Cerebellar cortex (tissue), 1 donor: ENCODE measurements around the gene CLINT1.
"Not testable (repeated sequence)": the region's sequence is repeated elsewhere in the genome, so short reads cannot be mapped to it uniquely, and the experiment has no call there.

Experiments used
- DNase-seq: peaks from one replicate; pipeline ENCODE4 v3.0.0-alpha.2; 2015; ENCODE audit warnings: low spot score

The CLINT1 gene

DNA sequence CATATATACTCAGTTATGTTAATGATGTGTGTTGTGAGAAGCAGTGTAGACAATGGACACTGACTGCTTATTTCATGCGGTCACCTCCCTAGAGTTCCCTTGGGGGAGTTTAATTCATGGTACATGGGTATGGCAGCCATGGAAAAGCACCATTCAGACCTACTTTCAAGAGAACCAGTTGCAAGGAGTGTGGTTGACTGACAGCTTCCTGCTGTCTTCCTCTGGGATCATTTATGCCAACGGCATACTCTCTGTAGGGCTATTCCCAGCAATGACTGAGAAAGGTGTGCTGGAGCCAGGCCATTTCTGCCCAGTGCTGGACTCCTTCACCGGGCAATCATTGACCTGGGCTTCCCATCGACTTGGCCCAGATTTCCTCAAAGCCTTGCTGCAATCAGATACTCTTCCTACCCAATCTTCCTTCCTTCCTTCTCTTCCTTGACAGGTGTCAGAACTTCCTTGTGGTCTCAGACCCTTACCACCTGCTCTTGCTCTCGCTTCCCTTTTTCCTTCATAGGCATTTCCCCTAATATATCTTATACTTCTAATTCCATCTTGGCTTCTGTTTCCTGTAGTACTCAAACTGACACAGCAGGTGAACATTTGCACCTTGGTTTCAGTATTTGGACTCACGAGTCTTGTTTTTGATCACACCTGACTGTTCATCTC lies 3.4 kb upstream of the CLINT1 start:
- no peak for DNase-seq

DNA sequence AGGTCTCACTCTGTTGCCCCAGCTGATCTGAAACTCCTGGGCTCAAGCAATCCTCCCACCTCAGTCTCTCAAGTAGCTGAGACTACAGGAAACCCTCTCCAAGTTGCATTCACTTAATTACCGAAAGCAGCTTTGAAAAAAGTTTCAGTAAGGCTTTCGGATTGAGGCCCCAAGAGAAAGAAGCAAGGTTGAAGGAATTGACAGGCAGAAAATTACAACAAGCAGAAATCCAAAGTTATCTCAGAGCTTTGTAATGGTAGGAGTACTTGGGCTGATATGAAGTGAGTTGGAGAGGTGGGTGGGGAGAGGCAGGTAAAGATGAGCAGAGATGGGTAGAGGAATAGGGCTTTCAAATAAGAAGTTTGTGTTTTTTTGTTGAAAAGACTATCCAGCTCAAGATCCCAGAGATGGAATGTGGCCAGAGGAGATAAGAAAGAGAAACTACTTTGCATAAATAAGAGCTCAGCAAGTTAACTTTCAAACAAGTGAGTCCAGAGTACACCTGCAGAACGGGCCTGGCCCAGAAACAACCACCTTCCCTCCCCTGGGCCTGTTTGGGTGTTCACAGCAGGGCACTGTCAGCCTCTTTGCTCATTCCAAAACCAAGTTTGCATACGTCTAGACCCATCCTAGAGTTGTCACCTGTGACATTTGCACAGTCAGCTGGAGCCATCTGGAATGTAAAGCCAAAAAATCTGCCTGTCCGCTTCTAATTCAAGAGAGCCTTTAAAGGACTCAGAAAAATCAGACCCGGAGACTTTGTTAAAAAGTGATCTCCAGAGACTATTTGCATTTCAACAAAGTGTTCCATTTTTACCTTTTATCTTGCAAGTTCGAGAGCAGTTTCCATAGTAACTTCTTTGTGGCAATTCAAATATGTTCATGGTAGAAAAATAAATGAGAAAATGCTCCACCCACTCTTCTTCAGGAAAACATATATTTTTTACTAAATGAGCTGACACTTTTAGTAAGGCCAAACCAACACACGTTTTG lies 2.2 kb upstream of the CLINT1 start:
- DNase-seq: no peak

GRCh38 chr5:157859227-157859575 lies 256 bp upstream of the CLINT1 start:
- DNase-seq: no peak

DNA sequence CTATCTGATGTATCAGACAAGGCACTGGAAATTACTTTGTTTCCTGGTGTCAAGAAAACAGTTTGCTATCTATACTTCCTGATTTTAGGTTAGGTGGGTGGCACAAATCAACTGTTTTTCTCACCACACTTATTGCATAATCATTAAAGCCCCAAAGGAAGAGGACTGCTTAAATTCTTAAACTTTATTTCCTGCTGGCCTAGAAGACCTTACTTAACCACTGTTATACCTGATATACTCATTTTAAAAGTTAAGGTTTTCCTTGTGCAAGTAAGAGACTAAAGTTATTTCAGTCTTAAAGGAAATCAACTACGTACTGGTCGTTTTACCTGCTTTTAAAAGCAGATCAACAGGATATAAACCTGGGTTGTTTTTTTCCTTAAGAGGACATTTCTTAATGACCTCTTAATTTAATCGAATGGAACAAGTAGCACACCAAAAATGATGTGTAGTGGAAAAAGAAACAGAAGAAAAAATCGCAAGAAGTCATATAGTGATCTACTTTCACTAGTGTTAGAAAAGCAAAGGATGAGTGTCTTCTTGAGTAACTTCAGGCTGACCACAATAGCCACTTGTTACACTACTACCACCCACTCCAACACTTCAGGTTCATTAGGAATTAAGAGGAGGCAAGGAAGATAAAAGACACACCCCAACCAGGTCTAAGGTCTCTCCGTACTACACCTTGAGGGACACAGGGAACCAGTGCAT lies 974 bp downstream of the CLINT1 start:
- peak; percentile 7 for DNase-seq

DNA sequence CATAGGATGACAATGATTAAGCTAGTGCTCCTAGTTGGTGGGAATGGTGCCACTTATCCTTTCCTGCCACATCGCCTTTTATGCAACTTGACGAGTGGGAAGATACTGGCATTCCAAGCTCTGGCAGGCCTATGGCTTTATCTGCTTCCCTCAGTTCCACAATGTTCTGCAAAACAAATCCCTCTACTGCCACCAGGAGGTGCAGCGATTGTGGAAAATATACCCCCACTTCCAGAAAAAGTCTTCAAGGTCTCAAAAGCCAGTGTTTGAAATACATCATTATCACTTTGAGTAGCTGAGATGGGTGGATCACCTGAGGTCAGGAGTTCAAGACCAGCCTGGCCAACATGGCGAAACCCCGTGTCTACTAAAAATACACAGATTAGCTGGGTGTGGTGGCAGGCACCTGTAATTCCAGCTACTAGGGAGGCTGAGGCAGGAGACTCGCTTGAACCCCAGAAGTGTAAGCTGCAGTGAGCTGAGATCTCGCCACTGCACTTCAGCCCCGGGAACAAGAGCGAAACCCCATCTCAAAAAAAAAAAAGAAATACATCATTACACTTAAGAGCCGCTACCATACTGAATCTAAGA lies 3.4 kb downstream of the CLINT1 start:
- peak; percentile 69 for DNase-seq

DNA sequence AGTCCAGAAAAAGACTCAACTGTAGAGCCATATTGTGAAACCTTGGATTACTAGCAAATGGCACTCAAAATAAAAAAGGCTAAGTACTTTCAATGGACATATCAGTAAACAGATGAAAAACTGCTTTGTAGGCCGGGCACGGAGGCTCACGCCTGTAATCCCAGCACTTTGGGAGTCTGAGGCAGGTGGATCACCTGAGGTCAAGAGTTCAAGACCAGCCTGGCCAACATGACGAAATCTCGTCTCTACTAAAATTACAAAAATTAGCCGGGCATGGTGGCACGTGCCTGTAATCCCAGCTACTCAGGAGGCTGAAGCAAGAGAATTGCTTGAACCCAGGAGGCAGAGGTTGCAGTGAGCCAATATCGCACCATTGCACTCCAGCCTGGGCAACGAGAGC lies 5.6 kb downstream of the CLINT1 start:
- not testable (repeated sequence) for DNase-seq

- no peak for DNase-seq
Measured at GRCh38 chr5:157845914-157846598, 12.9 kb downstream of the CLINT1 start.

DNA sequence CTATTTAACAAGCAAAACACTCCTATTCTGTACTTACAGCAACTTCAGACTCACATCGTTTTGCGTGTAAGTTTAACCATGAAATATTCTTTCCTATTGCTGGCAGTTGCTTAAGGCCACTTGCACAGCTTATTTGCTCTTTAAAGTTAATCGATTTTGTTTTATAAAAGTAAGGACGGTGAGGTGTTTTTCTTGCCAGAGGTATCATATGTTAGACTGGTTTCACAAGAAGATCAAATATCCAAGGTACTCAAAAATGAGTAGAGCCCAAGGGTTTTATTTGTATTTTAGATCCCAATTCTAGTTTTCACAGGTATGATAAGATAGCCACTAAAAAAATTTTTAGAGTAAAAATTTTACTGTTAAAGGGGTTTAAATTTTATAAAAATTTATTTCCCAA lies 16.2 kb downstream of the CLINT1 start:
- DNase-seq: no peak

DNA sequence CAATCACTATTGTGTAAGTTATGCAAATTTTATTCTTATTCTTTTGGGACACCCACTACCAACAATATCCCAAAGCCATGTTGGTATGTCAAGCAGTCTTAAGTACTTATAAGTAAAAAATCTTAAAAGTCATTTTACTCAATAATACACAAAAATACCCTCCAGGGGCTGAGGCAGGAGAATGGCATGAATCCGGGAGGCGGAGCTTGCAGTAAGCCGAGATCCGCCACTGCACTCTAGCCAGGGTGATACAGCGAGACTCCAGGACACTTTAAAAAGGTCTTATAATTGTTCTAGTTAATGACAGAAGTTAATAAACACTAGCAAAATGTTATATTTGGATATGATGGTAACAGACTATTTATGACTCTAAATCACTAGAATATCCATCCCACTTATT lies 16.8 kb downstream of the CLINT1 start:
- no peak for DNase-seq

GRCh38 chr5:157839157-157839795 lies 19.7 kb downstream of the CLINT1 start:
- no peak for DNase-seq

DNA sequence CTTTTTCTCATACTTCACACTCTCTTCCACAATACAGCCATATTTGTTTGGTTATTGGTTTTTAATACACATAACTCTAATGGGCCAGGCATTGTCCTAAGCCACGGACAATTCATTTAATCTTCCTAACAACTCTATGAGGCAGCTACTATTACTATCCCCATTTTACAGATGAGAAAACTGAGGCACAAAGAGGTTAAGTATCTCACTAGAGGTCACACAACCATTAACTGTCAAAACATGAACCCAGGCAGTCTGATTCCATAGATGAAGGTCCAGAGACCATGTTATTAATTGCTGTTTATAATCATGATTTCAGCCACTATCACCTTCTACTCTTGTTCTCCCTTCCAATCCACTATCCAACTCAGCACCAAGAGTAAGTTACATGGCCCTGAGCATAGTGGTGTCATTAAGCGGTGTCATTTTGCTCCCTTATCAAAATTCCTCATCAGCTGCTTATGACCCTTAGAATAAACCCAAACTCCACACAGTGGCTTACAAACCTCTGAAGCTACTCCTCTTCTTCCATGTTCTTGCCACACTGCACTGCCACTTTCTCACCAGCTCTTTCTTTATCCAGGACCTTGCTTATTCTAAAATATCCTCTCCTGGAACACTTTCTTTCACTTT lies 22.7 kb downstream of the CLINT1 start:
- no peak for DNase-seq

- no peak for DNase-seq
Measured at GRCh38 chr5:157835041-157835440, 23.9 kb downstream of the CLINT1 start.

- DNase-seq: no peak
Measured at GRCh38 chr5:157828944-157829639, 29.9 kb downstream of the CLINT1 start.

DNA sequence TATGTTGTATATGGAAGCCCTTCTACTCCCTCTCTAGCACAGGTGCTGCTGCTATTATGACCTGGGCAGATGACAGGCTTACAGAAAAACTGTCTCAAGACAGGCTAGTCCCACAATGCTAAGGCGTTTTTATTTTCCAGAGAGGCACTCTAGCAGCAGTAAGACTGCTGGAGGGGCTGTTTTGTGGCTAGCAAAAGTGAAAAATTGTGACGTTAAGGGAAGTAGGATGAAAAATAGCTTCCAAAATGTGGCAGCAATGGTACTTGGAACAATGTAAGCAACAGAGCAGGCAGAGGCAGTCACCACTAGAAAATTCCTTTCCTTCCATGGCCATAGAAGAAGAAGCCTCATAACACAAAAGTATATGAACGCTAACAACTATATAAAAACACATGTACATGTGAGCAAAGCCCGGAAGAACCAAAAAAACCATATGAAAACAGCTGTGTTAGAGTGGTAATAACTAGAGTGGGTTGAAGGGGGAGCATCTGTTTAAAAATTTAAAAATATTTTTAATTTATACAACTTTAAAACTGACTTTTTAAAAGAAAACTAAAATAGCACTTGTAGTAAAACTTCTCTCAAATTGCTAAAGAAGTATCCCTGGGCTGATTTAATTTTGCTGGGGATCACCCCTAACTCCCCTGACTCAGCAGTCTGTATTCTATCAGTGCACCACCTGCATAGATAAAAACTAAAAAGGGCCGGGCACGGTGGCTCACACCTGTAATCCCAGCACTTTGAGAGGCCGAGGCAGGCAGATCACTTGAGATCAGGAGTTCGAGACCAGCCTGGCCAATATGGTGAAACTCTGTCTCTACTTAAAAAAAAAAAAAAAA lies 30.6 kb downstream of the CLINT1 start:
- no peak for DNase-seq

- no peak for DNase-seq
Measured at GRCh38 chr5:157827423-157827822, 31.5 kb downstream of the CLINT1 start.

GRCh38 chr5:157823655-157824054 lies 35.3 kb downstream of the CLINT1 start:
- no peak for DNase-seq

DNA sequence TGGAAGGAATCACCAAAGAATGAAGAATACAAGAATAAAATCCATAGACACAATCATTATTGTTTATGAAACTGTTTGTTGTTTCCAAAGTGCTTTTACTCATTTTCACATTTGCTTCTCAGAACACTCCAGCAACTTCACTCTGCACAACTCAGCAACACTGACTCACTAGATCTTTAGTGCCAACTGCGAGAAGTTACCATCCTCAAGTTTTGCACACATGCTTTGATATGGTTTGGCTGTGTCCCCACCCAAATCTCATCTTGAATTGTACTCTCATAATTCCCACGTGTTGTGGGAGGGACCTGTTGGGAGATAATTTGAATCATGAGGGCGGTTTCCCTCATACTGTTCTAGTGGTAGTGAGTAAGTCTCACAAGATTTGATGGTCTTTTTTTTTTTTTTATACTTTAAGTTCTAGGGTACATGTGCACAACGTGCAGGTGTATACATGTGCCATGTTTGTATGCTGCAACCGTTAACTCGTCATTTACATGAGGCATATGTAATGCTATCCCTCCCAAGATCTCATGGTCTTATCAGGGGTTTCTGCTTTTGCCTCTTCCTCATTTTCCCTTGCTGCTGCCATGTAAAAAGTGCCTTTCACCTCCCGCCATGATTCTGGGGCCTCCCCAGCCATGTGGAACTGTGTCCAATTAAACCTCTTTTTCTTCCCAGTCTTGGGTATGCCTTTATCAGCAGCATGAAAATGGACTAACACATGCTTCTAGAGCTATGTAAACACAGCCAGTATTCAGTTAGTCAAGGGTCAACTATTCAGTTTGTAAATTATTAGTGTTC lies 36.9 kb downstream of the CLINT1 start:
- no peak for DNase-seq

DNA sequence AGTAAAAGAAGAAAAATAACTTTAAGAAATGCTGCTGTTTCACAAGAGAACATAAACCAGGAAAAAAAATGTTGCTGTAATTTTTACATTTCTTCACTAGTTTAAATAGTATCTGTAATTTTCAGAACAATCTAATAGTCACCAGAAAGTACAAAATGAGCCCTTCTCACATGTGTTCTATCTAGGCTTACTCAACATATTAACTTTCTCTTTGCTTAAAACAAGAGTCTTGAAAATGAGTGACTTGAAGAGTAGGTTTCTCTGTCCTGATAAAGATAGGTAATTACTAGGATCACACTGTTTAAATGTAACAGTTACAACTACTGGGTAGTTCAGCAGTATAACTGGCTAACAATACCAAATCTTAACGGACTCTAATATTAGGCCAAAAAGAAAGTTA lies 37.5 kb downstream of the CLINT1 start:
- DNase-seq: no peak
